ENCODE results near the gene SIPA1L3. TPM values are rescaled to one million over a fixed set of nuclear protein-coding genes. Genes with fewer than 3 reads are reported as not detected.

Gene SIPA1L3
- total and polyA plus RNA-seq, 10 of the 15 experiments (the other 5 are each of a cell fraction or from before 2014, with no cell fraction given) = 0.24 to 66.2 (median 19.1) TPM

- peak; percentile 58; the same call in 1 of the 2 replicates for TF ChIP-seq NFIC (IDR thresholded peaks at IDR 0.05; ENCODE audit: low read depth, low read length)
- TF ChIP-seq NR2C1 (IDR thresholded peaks at IDR 0.05) = no peak
- no peak for TF ChIP-seq GABPA (IDR thresholded peaks at IDR 0.05; ENCODE audit: low read depth)
- TF ChIP-seq CBX3 (IDR thresholded peaks at IDR 0.05; ENCODE audit: borderline replicate concordance, low read depth) = no peak
- TF ChIP-seq POLR2A (IDR thresholded peaks at IDR 0.05; ENCODE audit: low read depth, low read length) = no peak
- TF ChIP-seq SMARCA5 (IDR thresholded peaks at IDR 0.05) = no peak
- no peak for TF ChIP-seq E4F1 (IDR thresholded peaks at IDR 0.05; ENCODE audit: borderline replicate concordance, partially characterized antibody)
- no peak for TF ChIP-seq SPI1 (IDR thresholded peaks at IDR 0.05; ENCODE audit: borderline replicate concordance, insufficient read depth, low read depth, low read length)
- no peak for TF ChIP-seq NFXL1 (IDR thresholded peaks at IDR 0.05; ENCODE audit: borderline replicate concordance)
- no peak for TF ChIP-seq HCFC1 (IDR thresholded peaks at IDR 0.05; ENCODE audit: low read length)
- no peak; the same call in 1 of the 2 replicates for TF ChIP-seq ATF2 (IDR thresholded peaks at IDR 0.05; ENCODE audit: low read length)
- TF ChIP-seq CHD4 (IDR thresholded peaks at IDR 0.05) = no peak
- TF ChIP-seq ZNF687 (IDR thresholded peaks at IDR 0.05) = peak; percentile 69
- no peak for TF ChIP-seq SUZ12 (IDR thresholded peaks at IDR 0.05; ENCODE audit: unreplicated experiment)
- TF ChIP-seq IKZF1 (conservative IDR thresholded peaks at IDR 0.05) = peak; percentile 60
- TF ChIP-seq PBX3 (IDR thresholded peaks at IDR 0.05; ENCODE audit: insufficient replicate concordance, low read depth, low read length) = no peak
- TF ChIP-seq RUNX3 (IDR thresholded peaks at IDR 0.05; ENCODE audit: low read length) = peak; percentile 94
- TF ChIP-seq ZNF207 (IDR thresholded peaks at IDR 0.05; ENCODE audit: borderline replicate concordance) = peak; percentile 3; the same call in 1 of the 2 replicates
- no peak for TF ChIP-seq HDAC6 (IDR thresholded peaks at IDR 0.05; ENCODE audit: unreplicated experiment)
- no peak for TF ChIP-seq TARDBP (IDR thresholded peaks at IDR 0.05; ENCODE audit: borderline replicate concordance)
- no peak for TF ChIP-seq POLR2AphosphoS5 (IDR thresholded peaks at IDR 0.05; ENCODE audit: low read length)
These were observed 21.7 kb downstream of the SIPA1L3 start (continued) for GRCh38 chr19:37928527-37929286.

Measured in GM12878 (cell line).